ENCODE measurements around the gene RRP8.
A peak's percentile ranks its signal among the peaks of the same experiment; 100 is the strongest.

RRP8 gene

GRCh38 chr11:6617315-6617781 is 13.9 kb upstream of the RRP8 start:
- DNase-seq (ENCODE audit: low read depth in 2 of 2) = no peak

- no peak for DNase-seq (ENCODE audit: low read depth in 2 of 2)
Observed at GRCh38 chr11:6616596-6617250, 13.3 kb upstream of the RRP8 start.

- no peak for DNase-seq (ENCODE audit: low read depth in 2 of 2)
Observed at GRCh38 chr11:6615882-6616585, 12.6 kb upstream of the RRP8 start.

GRCh38 chr11:6615046-6615445 is 11.6 kb upstream of the RRP8 start:
- DNase-seq (ENCODE audit: low read depth in 2 of 2) = no peak

- no peak for DNase-seq (ENCODE audit: low read depth in 2 of 2)
Observed at GRCh38 chr11:6614446-6614845, 11.0 kb upstream of the RRP8 start.

- DNase-seq (ENCODE audit: low read depth in 2 of 2) = no peak
Observed at GRCh38 chr11:6613496-6613895, 10.1 kb upstream of the RRP8 start.

GRCh38 chr11:6612213-6613041 is 9.0 kb upstream of the RRP8 start, which contains the start of gene TAF10:
TAF10 (minus strand) TSS chr11:6612216; CDS start chr11:6612189, 27 bp downstream.
- DNase-seq (ENCODE audit: low read depth in 2 of 2) = peak; percentile 90 to 94

GRCh38 chr11:6611963-6612212 is 8.5 kb upstream of the RRP8 start:
- DNase-seq (ENCODE audit: low read depth in 2 of 2) = no peak

- no peak for DNase-seq (ENCODE audit: low read depth in 2 of 2)
Observed at GRCh38 chr11:6611092-6611962, 7.9 kb upstream of the RRP8 start.

- no peak for DNase-seq (ENCODE audit: low read depth in 2 of 2)
Observed at GRCh38 chr11:6610591-6610990, 7.2 kb upstream of the RRP8 start.

- DNase-seq (ENCODE audit: low read depth in 2 of 2) = no peak
Observed at GRCh38 chr11:6609502-6610015, 6.1 kb upstream of the RRP8 start.

- no peak for DNase-seq (ENCODE audit: low read depth in 2 of 2)
Observed at GRCh38 chr11:6608726-6609501, 5.5 kb upstream of the RRP8 start.

- DNase-seq (ENCODE audit: low read depth in 2 of 2) = no peak
Observed at GRCh38 chr11:6608011-6608410, 4.6 kb upstream of the RRP8 start.

GRCh38 chr11:6607190-6607795 is 3.9 kb upstream of the RRP8 start:
- no peak for DNase-seq (ENCODE audit: low read depth in 2 of 2)

GRCh38 chr11:6606471-6607189 is 3.2 kb upstream of the RRP8 start:
- DNase-seq (ENCODE audit: low read depth in 2 of 2) = peak in 1 of 2 donors; percentile 29

GRCh38 chr11:6604790-6605189 is 1.4 kb upstream of the RRP8 start:
- no peak for DNase-seq (ENCODE audit: low read depth in 2 of 2)

GRCh38 chr11:6604081-6604626 is 738 bp upstream of the RRP8 start:
- peak in 1 of 2 donors; percentile 24 for DNase-seq (ENCODE audit: low read depth in 2 of 2)

GRCh38 chr11:6602096-6602940 is 1.1 kb downstream of the RRP8 start:
- no peak for DNase-seq (ENCODE audit: low read depth in 2 of 2)
